GM19467 (cell line): Measurements from ENCODE around the gene ELP6.
"Not testable (repeated sequence)": the region's sequence is repeated elsewhere in the genome, so short reads cannot be mapped to it uniquely, and the experiment has no call there.

ENCODE experiments used
- ATAC-seq: cut with Tn5 transposase; IDR thresholded peaks from one replicate; pipeline ENCODE4 v1.9.1; 2021; ENCODE audit warnings: mild to moderate bottlenecking, moderate library complexity; ENCODE audit not compliant: unreplicated experiment

The ELP6 gene

GRCh38 chr3:47512416-47513124, 942 bp downstream of the ELP6 start:
- no peak for ATAC-seq

GRCh38 chr3:47505267-47505666, 8.2 kb downstream of the ELP6 start:
- not testable (repeated sequence) for ATAC-seq

- no peak for ATAC-seq
Observed at GRCh38 chr3:47504113-47504512, 9.4 kb downstream of the ELP6 start.

GRCh38 chr3:47503033-47503432, 10.5 kb downstream of the ELP6 start:
- no peak for ATAC-seq

- ATAC-seq = no peak
Observed at GRCh38 chr3:47496892-47497291, 16.6 kb downstream of the ELP6 start.

GRCh38 chr3:47495886-47496285, 17.6 kb downstream of the ELP6 start:
- ATAC-seq = no peak

- no peak for ATAC-seq
Observed at GRCh38 chr3:47495111-47495510, 18.4 kb downstream of the ELP6 start.

GRCh38 chr3:47491777-47492176, 21.7 kb downstream of the ELP6 start:
- ATAC-seq = no peak

GRCh38 chr3:47491186-47491585, 22.3 kb downstream of the ELP6 start:
- no peak for ATAC-seq

GRCh38 chr3:47487265-47487664, 26.2 kb downstream of the ELP6 start:
- no peak for ATAC-seq

GRCh38 chr3:47485812-47486211, 27.7 kb downstream of the ELP6 start:
- no peak for ATAC-seq

- no peak for ATAC-seq
Observed at GRCh38 chr3:47482366-47482765, 31.1 kb downstream of the ELP6 start.

GRCh38 chr3:47481763-47482162, 31.7 kb downstream of the ELP6 start:
- ATAC-seq = not testable (repeated sequence)

GRCh38 chr3:47480267-47480666, 33.2 kb downstream of the ELP6 start:
- not testable (repeated sequence) for ATAC-seq

- no peak for ATAC-seq
Observed at GRCh38 chr3:47479826-47480160, 33.7 kb downstream of the ELP6 start.

GRCh38 chr3:47478022-47478421, 35.5 kb downstream of the ELP6 start:
- ATAC-seq = no peak

GRCh38 chr3:47476644-47477199, 36.8 kb downstream of the ELP6 start:
- ATAC-seq = no peak

GRCh38 chr3:47476330-47476626, 37.2 kb downstream of the ELP6 start:
- no peak for ATAC-seq

GRCh38 chr3:47475570-47476329, 37.8 kb downstream of the ELP6 start, which contains the start of gene SCAP:
SCAP (minus strand) TSS chr3:47475941; CDS start chr3:47442993, 32,948 bp downstream.
- ATAC-seq = peak; percentile 86

- ATAC-seq = no peak
Observed at GRCh38 chr3:47475029-47475569, 38.4 kb downstream of the ELP6 start.

- no peak for ATAC-seq
Observed at GRCh38 chr3:47473391-47473790, 40.1 kb downstream of the ELP6 start.

- no peak for ATAC-seq
Observed at GRCh38 chr3:47469616-47470015, 43.9 kb downstream of the ELP6 start.
